Activated naive CD8-positive, alpha-beta T cell treated with anti-CD3 and anti-CD28 coated beads, Interleukin-2, amount 10 ng/mL, durations not matched to agents 7 days and 5 days (primary cell): ENCODE data around the gene FGR. TPM values are rescaled to one million over a fixed set of nuclear protein-coding genes. Genes with fewer than 3 reads are reported as not detected.

ENCODE experiments used
- ATAC-seq: fragments of 150-1000 bp; cut with Tn5 transposase; one replicate; pipeline ENCODE4 v1.10.0; 2021; ENCODE audit warnings: low read depth, moderate library complexity
- POLR2A ChIA-PET: fragments of 350-600 bp; sonication (Branson Sonifier 250); formaldehyde crosslinking; loops from one replicate; lab custom pipeline; 2021; ENCODE audit warnings: antibody characterized with exemption; lab: Charles Lee
- DNase-seq: peaks from one replicate; pipeline ENCODE4 v3.0.0; 2021
- H3K27ac Mint-ChIP-seq: one replicate; pipeline ENCODE4 v1.8.0; 2022; ENCODE audit warnings: mild to moderate bottlenecking, mixed read lengths
- H3K27me3 Mint-ChIP-seq: one replicate; pipeline ENCODE4 v1.8.0; 2022; ENCODE audit warnings: mild to moderate bottlenecking, moderate library complexity, mixed read lengths
- H3K36me3 Mint-ChIP-seq: one replicate; pipeline ENCODE4 v1.8.0; 2021; ENCODE audit warnings: mild to moderate bottlenecking, mixed read lengths
- H3K4me1 Mint-ChIP-seq: one replicate; pipeline ENCODE4 v1.8.0; 2021; ENCODE audit warnings: mixed read lengths
- H3K4me3 Mint-ChIP-seq: one replicate; pipeline ENCODE4 v1.8.0; 2022; ENCODE audit warnings: mild to moderate bottlenecking, moderate library complexity, mixed read lengths
- H3K9me3 Mint-ChIP-seq: one replicate; pipeline ENCODE4 v1.8.0; 2021; ENCODE audit warnings: mixed read lengths
- total RNA-seq, 2 experiments: library from RNA; stranded (reverse); gene quantifications; one replicate each; pipeline ENCODE4 v1.2.3, GENCODE V29; 2021

The FGR gene
- total RNA-seq, 2 experiments from 2014 or later: 4.7 to 6.0 TPM

- DNase-seq (no peak), ATAC-seq (no peak)
- Mint-ChIP-seq H3K9me3 (no peaks in the 10 kb centered on the region), H3K36me3 (no peaks in the 10 kb centered on the region), H3K4me1 (peaks cover 21% of the 10 kb centered on the region), H3K27ac (peak overlapping the region; percentile 13), H3K4me3 (no peak overlapping the region), H3K27me3 (no peaks in the 10 kb centered on the region)
- POLR2A ChIA-PET: no interaction called here
Measured at GRCh38 chr1:27563591-27564471, 71.2 kb downstream of the FGR start.

- DNase-seq: no peak
- POLR2A ChIA-PET: no interaction called here
Measured at GRCh38 chr1:27563341-27563590, 71.7 kb downstream of the FGR start.

GRCh38 chr1:27562534-27563340 is 72.2 kb downstream of the FGR start:
- no peak overlapping the region for H3K4me3 Mint-ChIP-seq
- H3K9me3 Mint-ChIP-seq: no peaks in the 10 kb centered on the region
- H3K4me1 Mint-ChIP-seq: peaks cover 18% of the 10 kb centered on the region
- H3K36me3 Mint-ChIP-seq: no peaks in the 10 kb centered on the region
- no peak overlapping the region for H3K27ac Mint-ChIP-seq
- H3K27me3 Mint-ChIP-seq: no peaks in the 10 kb centered on the region
- POLR2A ChIA-PET: no interaction called here
- ATAC-seq (no peak), DNase-seq (no peak)

More at GRCh38 chr1:27563341-27563590, 71.7 kb downstream of the FGR start:
- no peak overlapping the region for H3K27ac Mint-ChIP-seq
- H3K9me3 Mint-ChIP-seq: no peaks in the 10 kb centered on the region
- H3K4me3 Mint-ChIP-seq: no peak overlapping the region
- peaks cover 21% of the 10 kb centered on the region for H3K4me1 Mint-ChIP-seq
- H3K27me3 Mint-ChIP-seq: no peaks in the 10 kb centered on the region
- no peaks in the 10 kb centered on the region for H3K36me3 Mint-ChIP-seq
- no peak for ATAC-seq

Other genes with a start within 250 kb of the FGR start
- gene GPR3, start 242.6 kb downstream of the FGR start, total RNA-seq: under 1 TPM; 0.42 to 0.43 TPM
- 100 to 1,000 TPM; 139 to 148 TPM for gene WASF2, start 145.0 kb downstream of the FGR start, total RNA-seq
- 10 to 100 TPM; 21.6 to 22.2 TPM for gene AHDC1, start 31.0 kb downstream of the FGR start, total RNA-seq
- 100 to 1,000 TPM; 310 to 357 TPM for gene IFI6, start 37.0 kb upstream of the FGR start, total RNA-seq
- 10 to 100 TPM; 17.5 to 18.7 TPM for gene FAM76A, start 90.8 kb upstream of the FGR start, total RNA-seq
- 10 to 100 TPM; 24.2 to 31.9 TPM for gene STX12, start 138.0 kb upstream of the FGR start, total RNA-seq
- 10 to 100 TPM; 52.9 to 54.4 TPM for gene PPP1R8, start 195.6 kb upstream of the FGR start, total RNA-seq
- 10 to 100 TPM; 35.4 to 40.5 TPM for gene THEMIS2, start 237.4 kb upstream of the FGR start, total RNA-seq